Fibroblast of lung (primary cell): ENCODE measurements around the gene SERTAD3.

Experiments used
- EZH2 ChIP-seq: IDR thresholded peaks from 2 replicates; pipeline ENCODE4 v1.5.1; 2012; ENCODE audit warnings: low read length, control low read depth, mild to moderate bottlenecking; ENCODE audit errors: missing control alignments
- TF ChIP-seq, protein P1 (sequence below), 2 donors: IDR thresholded peaks in 1 of 2; conservative IDR thresholded peaks in 1 of 2; 1 replicate in 1 of 2; 2 replicates in 1 of 2; pipeline ENCODE4 v1.5.1; 2011 to 2012; ENCODE audit warnings: low read length in 2 of 2, control low read depth in 1 of 2, inconsistent platforms in 1 of 2, low read depth in 1 of 2, mild to moderate bottlenecking in 1 of 2

DNA sequence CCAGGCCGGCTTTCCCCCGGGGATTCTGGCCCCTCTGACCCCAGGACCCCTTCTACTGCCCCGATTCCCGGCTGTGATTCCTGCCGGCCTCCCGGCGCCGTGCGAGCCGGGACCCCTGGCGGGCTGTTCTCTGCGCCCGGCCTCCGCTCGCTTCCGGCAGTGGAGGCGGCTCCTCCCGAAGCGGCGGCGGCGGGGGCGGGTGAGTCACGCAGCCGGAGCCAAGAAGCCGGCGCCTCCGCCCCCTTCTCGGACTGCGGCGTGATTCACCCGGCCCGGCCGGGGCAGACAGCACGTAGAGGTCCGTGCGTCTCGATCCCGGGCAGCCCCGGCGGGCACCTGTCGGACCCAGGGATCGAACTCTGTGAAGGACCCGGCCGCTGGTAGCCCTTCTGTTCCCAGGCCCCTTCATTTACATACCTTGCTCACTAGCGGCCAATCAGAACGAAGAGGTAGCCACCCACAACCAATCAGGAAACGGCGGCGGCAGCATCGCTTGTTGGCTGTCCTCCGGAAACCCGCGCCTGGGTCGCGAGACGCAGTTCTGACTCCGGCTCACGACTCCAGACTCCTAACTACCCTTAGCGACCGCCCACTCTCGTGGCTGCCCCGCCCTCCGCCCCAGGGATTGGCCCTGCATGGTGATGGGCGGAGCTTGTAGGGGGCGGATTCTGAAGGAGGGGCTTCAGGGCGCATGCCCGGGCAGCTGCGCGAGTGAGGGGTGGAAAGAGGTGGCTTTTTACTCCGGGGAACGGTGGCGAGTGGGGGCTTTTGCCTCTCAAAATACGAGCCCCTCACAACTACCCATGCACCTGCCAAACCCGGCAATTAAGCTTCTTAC, 18.5 kb downstream of the SERTAD3 start, which contains the start of gene SERTAD1:
- TF ChIP-seq, protein P1, sequence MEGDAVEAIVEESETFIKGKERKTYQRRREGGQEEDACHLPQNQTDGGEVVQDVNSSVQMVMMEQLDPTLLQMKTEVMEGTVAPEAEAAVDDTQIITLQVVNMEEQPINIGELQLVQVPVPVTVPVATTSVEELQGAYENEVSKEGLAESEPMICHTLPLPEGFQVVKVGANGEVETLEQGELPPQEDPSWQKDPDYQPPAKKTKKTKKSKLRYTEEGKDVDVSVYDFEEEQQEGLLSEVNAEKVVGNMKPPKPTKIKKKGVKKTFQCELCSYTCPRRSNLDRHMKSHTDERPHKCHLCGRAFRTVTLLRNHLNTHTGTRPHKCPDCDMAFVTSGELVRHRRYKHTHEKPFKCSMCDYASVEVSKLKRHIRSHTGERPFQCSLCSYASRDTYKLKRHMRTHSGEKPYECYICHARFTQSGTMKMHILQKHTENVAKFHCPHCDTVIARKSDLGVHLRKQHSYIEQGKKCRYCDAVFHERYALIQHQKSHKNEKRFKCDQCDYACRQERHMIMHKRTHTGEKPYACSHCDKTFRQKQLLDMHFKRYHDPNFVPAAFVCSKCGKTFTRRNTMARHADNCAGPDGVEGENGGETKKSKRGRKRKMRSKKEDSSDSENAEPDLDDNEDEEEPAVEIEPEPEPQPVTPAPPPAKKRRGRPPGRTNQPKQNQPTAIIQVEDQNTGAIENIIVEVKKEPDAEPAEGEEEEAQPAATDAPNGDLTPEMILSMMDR (conservative IDR thresholded peaks at IDR 0.05 in 1 of 2, IDR thresholded peaks at IDR 0.05 in 1 of 2; ENCODE audit: low read depth in 1 of 2, low read length in 2 of 2) = peak; percentile 51 to 66
- TF ChIP-seq EZH2 = no peak
